Vagina (tissue), 2 donors: ENCODE measurements around the gene PPIA. TPM values are rescaled to one million over a fixed set of nuclear protein-coding genes. Genes with fewer than 3 reads are reported as not detected.

Experiments
- DNase-seq, 2 donors: peaks; one replicate each; pipeline ENCODE4 v3.0.0-alpha.2; 2017; ENCODE audit errors: extremely low spot score in 2 of 2
- H3K27ac ChIP-seq: fragments of 200-600 bp; sonication (generic); one replicate; pipeline ENCODE4 v1.5.1; 2019
- H3K27me3 ChIP-seq: fragments of 200-600 bp; sonication (generic); one replicate; pipeline ENCODE4 v1.5.1; 2019
- H3K36me3 ChIP-seq, 2 donors: fragments of 200-600 bp; sonication (generic); one replicate each; pipeline ENCODE4 v1.5.1; 2017 to 2019
- H3K4me1 ChIP-seq: fragments of 200-600 bp; sonication (generic); one replicate; pipeline ENCODE4 v1.5.1; 2019
- H3K4me3 ChIP-seq, 2 donors: fragments of 200-600 bp; sonication (generic); 1 replicate in 1 of 2; 2 replicates in 1 of 2; pipeline ENCODE4 v1.5.1; 2016 to 2019
- H3K9me3 ChIP-seq: fragments of 200-600 bp; sonication (generic); one replicate; pipeline ENCODE4 v1.5.1; 2019
- CTCF ChIP-seq, 3 experiments: fragments of 450-650 bp in 2 of 3; fragments of 200-600 bp in 1 of 3; sonication (generic) in 1 of 3; IDR thresholded peaks; one replicate each; pipeline ENCODE4 v1.5.1; 2017 to 2019; ENCODE audit warnings: antibody characterized with exemption in 3 of 3, mild to moderate bottlenecking in 2 of 3, moderate library complexity in 2 of 3
- POLR2A ChIP-seq, 2 donors: fragments of 450-650 bp; IDR thresholded peaks; one replicate each; pipeline ENCODE4 v1.6.1; 2017; ENCODE audit warnings: antibody characterized with exemption in 2 of 2, mild to moderate bottlenecking in 2 of 2, moderate library complexity in 2 of 2
- POLR2AphosphoS5 ChIP-seq, 2 donors: sonication (generic); formaldehyde crosslinking; IDR thresholded peaks; one replicate each; pipeline ENCODE4 v1.9.0; 2017; ENCODE audit warnings: antibody characterized with exemption in 2 of 2, mild to moderate bottlenecking in 2 of 2, low read depth in 1 of 2; ENCODE audit not compliant: insufficient read depth in 1 of 2
- intact Hi-C: fragments of 100-400 bp; cut with DNase I; formaldehyde crosslinking; loops from one replicate; pipeline ENCODE4 v1.15.1; 2023
- total RNA-seq: library from RNA; depleted of rRNA; stranded (reverse); fragments of >200 nt; gene quantifications from one replicate; pipeline ENCODE4 v1.2.3, GENCODE V29; 2016

The PPIA gene
- total RNA-seq, 1 donor from 2014 or later = 1,197 TPM

DNA sequence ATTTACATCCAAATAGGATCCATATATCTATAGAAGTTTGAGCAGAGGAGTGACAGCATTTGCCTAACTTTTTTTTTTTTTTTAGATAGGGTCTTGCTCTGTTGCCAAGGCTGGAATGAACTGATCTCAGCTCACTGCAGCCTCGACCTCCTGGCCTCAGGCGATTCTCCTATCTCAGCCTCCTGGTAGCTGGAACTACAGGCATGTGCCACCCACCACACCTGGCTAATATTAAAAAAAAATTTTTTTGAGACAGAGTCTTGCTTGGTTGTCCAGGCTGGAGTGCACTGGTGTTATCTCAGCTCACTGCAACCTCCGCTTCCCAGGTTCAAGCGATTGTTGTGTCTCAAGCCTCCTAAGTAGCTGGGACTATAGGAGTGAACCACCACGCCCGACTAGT, 15.1 kb downstream of the PPIA start:
- Histone ChIP-seq H3K27me3 (no peaks in the 10 kb centered on the region), H3K4me1 (no peaks in the 10 kb centered on the region), H3K27ac (no peak overlapping the region), H3K36me3 (no peaks in the 10 kb centered on the region), H3K9me3 (peaks cover 3% of the 10 kb centered on the region), H3K4me3 (no peak overlapping the region)
- intact Hi-C loops = no loop called here
- DNase-seq = no peak
- TF ChIP-seq POLR2AphosphoS5 (IDR thresholded peaks at IDR 0.05; ENCODE audit: insufficient read depth in 1 of 2, low read depth in 1 of 2) (no peak), POLR2A (IDR thresholded peaks at IDR 0.05) (no peak), CTCF (IDR thresholded peaks at IDR 0.05) (no peak)

GRCh38 chr7:44814919-44815318, 18.4 kb downstream of the PPIA start:
- TF ChIP-seq POLR2AphosphoS5 (IDR thresholded peaks at IDR 0.05; ENCODE audit: insufficient read depth in 1 of 2, low read depth in 1 of 2) = no peak
- TF ChIP-seq CTCF (IDR thresholded peaks at IDR 0.05) = no peak
- no peak for TF ChIP-seq POLR2A (IDR thresholded peaks at IDR 0.05)
- H3K4me3 ChIP-seq = no peak overlapping the region
- intact Hi-C loops = no loop called here
- no peaks in the 10 kb centered on the region for H3K27me3 ChIP-seq
- H3K4me1 ChIP-seq = no peaks in the 10 kb centered on the region
- DNase-seq = no peak
- no peaks in the 10 kb centered on the region for H3K36me3 ChIP-seq
- peaks cover 3% of the 10 kb centered on the region for H3K9me3 ChIP-seq
- no peak overlapping the region for H3K27ac ChIP-seq

GRCh38 chr7:44819292-44819691, 22.8 kb downstream of the PPIA start:
- no peaks in the 10 kb centered on the region for H3K27me3 ChIP-seq
- peaks cover 3% of the 10 kb centered on the region for H3K9me3 ChIP-seq
- no peaks in the 10 kb centered on the region for H3K4me1 ChIP-seq
- TF ChIP-seq POLR2A (IDR thresholded peaks at IDR 0.05) (no peak), POLR2AphosphoS5 (IDR thresholded peaks at IDR 0.05; ENCODE audit: insufficient read depth in 1 of 2, low read depth in 1 of 2) (no peak), CTCF (IDR thresholded peaks at IDR 0.05) (no peak)
- intact Hi-C loops = no loop called here
- no peak overlapping the region for H3K4me3 ChIP-seq
- no peaks in the 10 kb centered on the region for H3K36me3 ChIP-seq
- H3K27ac ChIP-seq = no peak overlapping the region
- DNase-seq = no peak

DNA sequence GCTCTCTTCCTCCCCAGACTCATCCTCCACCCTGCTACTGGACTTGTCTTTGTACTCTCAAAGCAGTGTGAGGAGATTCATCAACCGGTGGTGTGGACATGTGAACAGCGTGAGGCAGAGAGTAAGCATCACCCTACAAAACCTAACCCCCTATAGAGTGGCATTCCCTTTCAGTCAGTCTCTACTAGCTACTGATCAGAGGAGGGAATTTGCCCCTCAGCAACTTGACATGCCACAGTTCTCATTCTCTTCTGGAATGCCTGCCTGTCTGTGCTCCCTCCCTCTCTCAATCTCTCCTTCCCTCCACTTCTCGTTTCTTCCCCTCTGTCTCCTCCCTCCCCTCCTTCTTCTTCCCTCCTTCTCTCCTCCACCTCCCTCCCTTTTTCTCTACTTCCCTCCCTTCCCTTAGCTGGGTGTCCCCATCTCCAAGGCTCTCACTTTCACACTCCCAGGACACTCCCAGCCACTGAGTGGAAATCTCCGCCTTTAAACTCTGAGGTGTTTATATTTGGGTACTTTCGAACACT, 26.8 kb downstream of the PPIA start:
- no peak for TF ChIP-seq CTCF (IDR thresholded peaks at IDR 0.05)
- TF ChIP-seq POLR2AphosphoS5 (IDR thresholded peaks at IDR 0.05; ENCODE audit: insufficient read depth in 1 of 2, low read depth in 1 of 2) = no peak
- TF ChIP-seq POLR2A (IDR thresholded peaks at IDR 0.05) = no peak

DNA sequence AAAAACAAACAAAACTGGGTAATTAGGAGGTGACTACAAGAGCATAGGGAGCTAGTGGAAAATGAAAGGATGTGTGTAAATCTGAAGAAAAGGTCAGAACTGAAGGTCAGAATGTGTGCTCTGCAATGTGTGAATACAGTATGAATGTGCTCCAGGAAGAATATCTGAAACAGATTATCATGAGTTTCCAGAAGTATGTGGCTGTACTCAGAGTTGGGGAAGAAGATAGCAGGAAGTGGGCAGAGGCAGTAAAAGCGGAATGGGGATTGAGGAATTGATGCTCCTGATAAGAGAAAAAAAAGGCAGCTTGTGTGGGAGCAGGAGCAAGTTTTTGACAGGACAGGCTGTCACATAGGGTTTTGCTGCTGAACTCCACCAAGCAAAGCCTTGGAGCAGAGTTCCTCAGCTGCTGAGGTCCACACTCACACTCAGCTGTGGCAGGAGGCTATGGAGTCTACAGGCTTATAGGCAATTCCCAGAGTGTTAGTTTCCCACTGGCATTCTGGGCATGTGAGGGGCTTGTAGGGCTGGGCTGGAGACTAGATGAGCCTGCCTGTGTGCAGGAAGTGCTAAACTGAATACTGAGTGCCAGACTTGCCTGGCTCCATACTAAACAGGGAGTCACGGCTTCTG, 28.5 kb downstream of the PPIA start:
- DNase-seq = no peak
- intact Hi-C loops = no loop called here
- no peak overlapping the region for H3K27ac ChIP-seq

More for the DNA sequence above, 26.8 kb downstream of the PPIA start:
- Histone ChIP-seq H3K4me3 (no peak overlapping the region), H3K9me3 (no peaks in the 10 kb centered on the region), H3K36me3 (peaks cover 0 to 12% of the 10 kb centered on the region in 2 donors), H3K27me3 (no peaks in the 10 kb centered on the region), H3K4me1 (no peaks in the 10 kb centered on the region), H3K27ac (no peak overlapping the region)
- intact Hi-C loops = no loop called here
- DNase-seq = no peak

More for the DNA sequence above, 28.5 kb downstream of the PPIA start:
- H3K9me3 ChIP-seq = no peaks in the 10 kb centered on the region
- peaks cover 0 to 25% of the 10 kb centered on the region in 2 donors for H3K36me3 ChIP-seq
- H3K4me1 ChIP-seq = no peaks in the 10 kb centered on the region
- no peaks in the 10 kb centered on the region for H3K27me3 ChIP-seq
- TF ChIP-seq POLR2A (IDR thresholded peaks at IDR 0.05) (no peak), POLR2AphosphoS5 (IDR thresholded peaks at IDR 0.05; ENCODE audit: insufficient read depth in 1 of 2, low read depth in 1 of 2) (no peak), CTCF (IDR thresholded peaks at IDR 0.05) (no peak)
- no peak overlapping the region for H3K4me3 ChIP-seq
